ENCODE results near the gene NAA50. TPM values are rescaled to one million over a fixed set of nuclear protein-coding genes. Genes with fewer than 3 reads are reported as not detected.
A peak's percentile ranks its signal among the peaks of the same experiment; 100 is the strongest.

NAA50 gene
- total and polyA plus RNA-seq, 10 donors: 24.4 to 100 (median 71.1) TPM

DNA sequence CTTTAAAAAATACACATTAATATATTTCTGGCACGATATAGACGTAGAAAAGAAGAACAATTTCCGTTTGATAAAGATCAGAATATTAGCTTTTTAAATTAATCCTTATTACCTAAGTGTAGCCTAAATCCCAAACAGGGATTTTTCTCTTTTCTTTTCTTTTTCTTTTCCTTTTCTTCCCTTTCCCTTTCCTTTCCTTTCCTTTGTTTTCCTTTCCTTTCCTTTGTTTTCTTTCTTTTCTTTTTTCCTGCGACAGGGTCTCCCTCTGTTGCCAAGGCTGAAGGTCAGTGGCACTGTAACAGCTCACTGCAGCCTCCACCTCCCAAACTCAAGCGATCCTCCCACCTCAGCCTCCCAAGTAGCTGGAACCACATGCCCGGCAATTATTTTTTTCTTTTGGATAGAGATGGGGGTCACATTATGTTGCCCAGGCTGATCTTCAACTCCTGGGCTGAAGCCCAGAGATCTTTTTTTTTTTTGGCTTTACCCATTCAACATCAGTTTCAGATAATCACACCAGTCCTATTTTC lies 47.8 kb downstream of the NAA50 start:
- DNase-seq: no peak
- intact Hi-C loops (cut with DNase I; ENCODE audit: low total_unique reads): no loop called here
- H3K9me3 ChIP-seq: no peaks in the 10 kb centered on the region
- H3K4me3 ChIP-seq: peak overlapping the region in 5 of 8 donors; percentile 12 to 89 (median 85)
- peak overlapping the region; percentile 99 to 100 (median 100) for H3K27ac ChIP-seq
- no peak for TF ChIP-seq POLR2A (IDR thresholded peaks at IDR 0.05)
- TF ChIP-seq CTCF (IDR thresholded peaks at IDR 0.05 in 8 of 11, conservative IDR thresholded peaks at IDR 0.05 in 3 of 11): no peak
- no peak for TF ChIP-seq POLR2AphosphoS5 (IDR thresholded peaks at IDR 0.05)
- 75 to 86% (median 79%) methylated on average over 6 of the region's 6 CpGs for WGBS, 5 donors
- peaks cover 21 to 50% (median 45%) of the 10 kb centered on the region in 6 donors for H3K4me1 ChIP-seq
- no peaks in the 10 kb centered on the region for H3K36me3 ChIP-seq
- H3K27me3 ChIP-seq (replicated peaks in 1 of 7): no peaks in the 10 kb centered on the region

DNA sequence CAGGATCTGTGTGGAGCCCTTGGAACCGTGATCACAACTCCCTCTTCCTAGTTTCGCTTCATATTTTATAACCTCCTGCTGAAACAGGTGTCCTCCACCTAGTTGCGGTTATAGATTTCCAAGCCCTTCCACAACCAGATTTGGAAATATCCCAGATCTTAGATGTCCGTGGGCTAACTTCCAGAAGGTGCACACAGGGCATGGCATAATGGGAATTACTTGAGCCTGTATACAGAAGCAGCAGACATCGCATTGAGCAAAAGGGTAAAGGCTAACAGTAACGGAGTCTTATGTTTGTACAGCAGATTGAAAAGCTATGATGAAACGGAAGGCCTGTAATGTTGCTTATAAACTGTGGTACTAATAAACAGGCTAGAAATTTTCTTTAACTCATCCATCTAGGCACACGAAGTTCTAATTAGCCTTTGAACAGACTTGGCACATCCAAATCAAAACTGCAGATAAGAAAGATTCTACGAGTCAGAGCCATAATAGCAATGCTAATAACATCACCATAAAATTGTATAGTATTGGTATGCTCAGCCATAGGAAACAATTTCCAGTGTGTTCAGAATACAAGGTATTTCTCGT lies 48.5 kb downstream of the NAA50 start:
- Histone ChIP-seq H3K4me3 (peak overlapping the region; percentile 58 to 89 (median 85)), H3K9me3 (no peaks in the 10 kb centered on the region), H3K36me3 (no peaks in the 10 kb centered on the region), H3K27ac (peak overlapping the region; percentile 99 to 100 (median 100)), H3K27me3 (replicated peaks in 1 of 7) (no peaks in the 10 kb centered on the region), H3K4me1 (peaks cover 21 to 57% (median 49%) of the 10 kb centered on the region in 6 donors)
- no peak for DNase-seq
- intact Hi-C loops (cut with DNase I; ENCODE audit: low total_unique reads): no loop called here
- WGBS, 5 donors: 7 to 13% (median 9%) methylated on average over 10 of the region's 10 CpGs
- TF ChIP-seq CTCF (IDR thresholded peaks at IDR 0.05 in 8 of 11, conservative IDR thresholded peaks at IDR 0.05 in 3 of 11) (no peak), POLR2A (IDR thresholded peaks at IDR 0.05) (no peak), POLR2AphosphoS5 (IDR thresholded peaks at IDR 0.05) (no peak)

- intact Hi-C loops (cut with DNase I; ENCODE audit: low total_unique reads): no loop called here
- Histone ChIP-seq H3K36me3 (no peaks in the 10 kb centered on the region), H3K27me3 (replicated peaks in 1 of 7) (no peaks in the 10 kb centered on the region), H3K4me1 (peaks cover 21 to 64% (median 49%) of the 10 kb centered on the region in 6 donors), H3K9me3 (no peaks in the 10 kb centered on the region), H3K27ac (peak overlapping the region; percentile 99 to 100 (median 100)), H3K4me3 (peak overlapping the region; percentile 60 to 89 (median 85))
- WGBS, 5 donors: 0 to 1% (median 0%) methylated on average over 28 to 38 of the region's 38 CpGs
- DNase-seq: peak; percentile 99
- TF ChIP-seq POLR2AphosphoS5 (IDR thresholded peaks at IDR 0.05) (peak; percentile 68 to 85 (median 68)), POLR2A (IDR thresholded peaks at IDR 0.05) (no peak), CTCF (IDR thresholded peaks at IDR 0.05 in 8 of 11, conservative IDR thresholded peaks at IDR 0.05 in 3 of 11) (peak in 9 of 11 experiments; percentile 7 to 60 (median 42))
These were observed 49.2 kb downstream of the NAA50 start for GRCh38 chr3:113696658-113697499.
